Fibroblast of pulmonary artery (primary cell): Measurements from ENCODE around the gene NTSR2.
"Not testable (repeated sequence)": the region's sequence is repeated elsewhere in the genome, so short reads cannot be mapped to it uniquely, and the experiment has no call there.

Experiments
- DNase-seq: peaks from one replicate; pipeline ENCODE4 v3.0.0-alpha.2; 2010; ENCODE audit warnings: low read depth
- H3K4me3 ChIP-seq: replicated peaks from 2 replicates; pipeline ENCODE4 v1.5.1; 2011; ENCODE audit warnings: low read depth, mild to moderate bottlenecking, control low read depth, low read length, moderate library complexity
- CTCF ChIP-seq: IDR thresholded peaks from 2 replicates; pipeline ENCODE4 v1.5.1; 2011; ENCODE audit warnings: mild to moderate bottlenecking, control low read depth, low read length, inconsistent platforms; ENCODE audit errors: missing control alignments

NTSR2 gene

GRCh38 chr2:11662882-11663281 is 7.1 kb downstream of the NTSR2 start:
- no peak for TF ChIP-seq CTCF
- no peak overlapping the region for H3K4me3 ChIP-seq
- no peak for DNase-seq

GRCh38 chr2:11661891-11662435 is 8.0 kb downstream of the NTSR2 start:
- no peak for TF ChIP-seq CTCF
- DNase-seq, result no peak
- H3K4me3 ChIP-seq, result no peak overlapping the region

GRCh38 chr2:11660396-11660795 is 9.6 kb downstream of the NTSR2 start:
- not testable (repeated sequence) for DNase-seq, H3K4me3 ChIP-seq

- no peak overlapping the region for H3K4me3 ChIP-seq
- TF ChIP-seq CTCF, result no peak
- DNase-seq, result no peak
These were observed 10.1 kb downstream of the NTSR2 start for GRCh38 chr2:11659851-11660250.

GRCh38 chr2:11659115-11659475 is 10.9 kb downstream of the NTSR2 start:
- H3K4me3 ChIP-seq, result no peak overlapping the region
- no peak for DNase-seq
- TF ChIP-seq CTCF, result no peak

GRCh38 chr2:11658208-11659114 is 11.5 kb downstream of the NTSR2 start:
- TF ChIP-seq CTCF, result no peak
- DNase-seq, result no peak
- H3K4me3 ChIP-seq, result no peak overlapping the region

- no peak for DNase-seq
- H3K4me3 ChIP-seq, result no peak overlapping the region
- TF ChIP-seq CTCF, result no peak
These were observed 12.3 kb downstream of the NTSR2 start for GRCh38 chr2:11657646-11658045.
